ENCODE measurements around the gene PFDN1. TPM values are rescaled to one million over a fixed set of nuclear protein-coding genes. Genes with fewer than 3 reads are reported as not detected.

Gene PFDN1
- total RNA-seq, 6 experiments from 2014 or later, result 75.0 to 95.8 (median 89.0) TPM

DNA sequence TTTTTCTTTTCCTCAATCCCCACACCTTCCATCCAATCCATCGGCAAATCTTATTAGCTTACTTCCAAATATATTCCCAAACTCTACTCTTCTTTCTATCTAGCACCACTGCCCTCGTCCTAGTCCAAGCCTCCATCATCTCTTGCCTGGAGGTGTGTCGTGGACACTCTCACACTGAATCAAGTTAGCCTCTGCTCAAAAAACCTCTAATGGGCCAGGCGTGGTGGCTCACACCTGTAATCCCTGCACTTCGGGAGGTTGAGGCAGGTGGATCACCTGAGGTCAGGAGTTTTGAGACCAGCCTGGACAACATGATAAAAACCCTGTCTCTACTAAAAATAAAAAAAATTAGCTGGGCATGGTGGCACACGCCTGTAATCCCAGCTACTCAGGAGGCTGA is 46.2 kb downstream of the PFDN1 start:
- no peaks in the 10 kb centered on the region for H3K9me3 Mint-ChIP-seq
- TF ChIP-seq, protein P1, sequence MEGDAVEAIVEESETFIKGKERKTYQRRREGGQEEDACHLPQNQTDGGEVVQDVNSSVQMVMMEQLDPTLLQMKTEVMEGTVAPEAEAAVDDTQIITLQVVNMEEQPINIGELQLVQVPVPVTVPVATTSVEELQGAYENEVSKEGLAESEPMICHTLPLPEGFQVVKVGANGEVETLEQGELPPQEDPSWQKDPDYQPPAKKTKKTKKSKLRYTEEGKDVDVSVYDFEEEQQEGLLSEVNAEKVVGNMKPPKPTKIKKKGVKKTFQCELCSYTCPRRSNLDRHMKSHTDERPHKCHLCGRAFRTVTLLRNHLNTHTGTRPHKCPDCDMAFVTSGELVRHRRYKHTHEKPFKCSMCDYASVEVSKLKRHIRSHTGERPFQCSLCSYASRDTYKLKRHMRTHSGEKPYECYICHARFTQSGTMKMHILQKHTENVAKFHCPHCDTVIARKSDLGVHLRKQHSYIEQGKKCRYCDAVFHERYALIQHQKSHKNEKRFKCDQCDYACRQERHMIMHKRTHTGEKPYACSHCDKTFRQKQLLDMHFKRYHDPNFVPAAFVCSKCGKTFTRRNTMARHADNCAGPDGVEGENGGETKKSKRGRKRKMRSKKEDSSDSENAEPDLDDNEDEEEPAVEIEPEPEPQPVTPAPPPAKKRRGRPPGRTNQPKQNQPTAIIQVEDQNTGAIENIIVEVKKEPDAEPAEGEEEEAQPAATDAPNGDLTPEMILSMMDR (IDR thresholded peaks at IDR 0.05), result no peak

DNA sequence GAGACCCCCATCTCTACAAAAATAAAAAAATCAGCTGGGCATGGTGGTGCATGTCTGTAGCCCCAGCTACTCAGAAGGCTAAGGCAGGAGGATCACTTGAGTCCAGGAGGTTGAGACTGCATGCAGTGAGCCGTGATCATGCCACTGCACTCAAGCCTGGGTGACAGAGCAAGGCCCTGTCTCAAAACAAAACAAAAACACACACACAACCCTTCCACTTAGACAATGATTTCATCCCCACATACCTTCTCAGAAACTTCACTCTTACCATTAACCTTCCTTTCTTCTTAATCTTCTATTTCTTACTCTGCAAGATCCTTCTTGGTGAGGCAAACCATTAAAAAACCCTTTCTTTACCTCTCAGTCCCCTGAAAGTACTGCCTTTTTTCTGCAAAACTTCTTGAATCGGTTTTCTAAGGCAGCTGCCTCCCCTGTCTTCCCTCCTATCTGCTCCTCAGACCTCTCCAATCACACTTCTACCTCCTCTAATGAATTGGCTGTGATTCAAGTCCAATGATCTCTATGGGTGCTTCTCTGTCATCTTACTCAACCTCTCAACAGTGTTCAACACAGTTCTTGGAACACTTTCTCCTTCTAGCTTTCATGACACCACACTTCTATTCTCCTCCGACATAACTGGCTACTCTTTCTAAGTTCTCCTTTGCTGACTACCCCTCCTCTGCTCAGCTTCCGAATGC is 47.3 kb downstream of the PFDN1 start:
- Mint-ChIP-seq H3K9me3 (no peaks in the 10 kb centered on the region), H3K4me1 (ENCODE audit: low read depth) (peaks cover 5% of the 10 kb centered on the region), H3K36me3 (ENCODE audit: low read depth) (peaks cover 22% of the 10 kb centered on the region), H3K27me3 (ENCODE audit: insufficient read depth) (no peaks in the 10 kb centered on the region), H3K4me3 (no peak overlapping the region), H3K27ac (no peak overlapping the region)
- DNase-seq, result no peak
- TF ChIP-seq, protein P1 (IDR thresholded peaks at IDR 0.05), result no peak

More for the DNA sequence above, 46.2 kb downstream of the PFDN1 start:
- Mint-ChIP-seq H3K4me1 (ENCODE audit: low read depth) (peaks cover 16% of the 10 kb centered on the region), H3K36me3 (ENCODE audit: low read depth) (peaks cover 22% of the 10 kb centered on the region), H3K27ac (no peak overlapping the region), H3K27me3 (ENCODE audit: insufficient read depth) (no peaks in the 10 kb centered on the region), H3K4me3 (no peak overlapping the region)
- no peak for DNase-seq

DNA sequence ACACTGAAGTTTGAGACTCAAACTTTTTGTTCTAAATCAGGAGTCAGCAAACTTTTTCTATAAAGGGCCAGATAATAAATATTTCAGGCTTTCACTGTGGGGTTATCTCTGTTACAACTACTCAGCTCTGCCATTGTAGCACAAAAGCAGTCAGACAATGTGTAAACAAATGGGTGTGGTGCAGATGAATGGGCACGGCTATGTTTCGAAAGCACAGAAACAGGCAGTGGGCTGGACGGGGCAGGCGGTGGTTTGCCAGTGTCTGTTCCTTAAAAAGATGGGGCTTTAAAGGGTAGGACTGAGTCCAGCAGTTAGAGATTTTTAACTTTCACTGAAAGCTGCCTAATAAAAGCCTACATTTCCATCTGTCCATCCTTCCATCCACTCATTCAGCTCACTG is 48.9 kb downstream of the PFDN1 start:
- TF ChIP-seq, protein P1 (IDR thresholded peaks at IDR 0.05), result no peak
- Mint-ChIP-seq H3K27ac (no peak overlapping the region), H3K4me1 (ENCODE audit: low read depth) (no peaks in the 10 kb centered on the region; the same call in 1 of the 2 replicates), H3K27me3 (ENCODE audit: insufficient read depth) (no peaks in the 10 kb centered on the region), H3K9me3 (no peaks in the 10 kb centered on the region), H3K4me3 (no peak overlapping the region), H3K36me3 (ENCODE audit: low read depth) (peaks cover 26% of the 10 kb centered on the region)
- DNase-seq, result no peak

DNA sequence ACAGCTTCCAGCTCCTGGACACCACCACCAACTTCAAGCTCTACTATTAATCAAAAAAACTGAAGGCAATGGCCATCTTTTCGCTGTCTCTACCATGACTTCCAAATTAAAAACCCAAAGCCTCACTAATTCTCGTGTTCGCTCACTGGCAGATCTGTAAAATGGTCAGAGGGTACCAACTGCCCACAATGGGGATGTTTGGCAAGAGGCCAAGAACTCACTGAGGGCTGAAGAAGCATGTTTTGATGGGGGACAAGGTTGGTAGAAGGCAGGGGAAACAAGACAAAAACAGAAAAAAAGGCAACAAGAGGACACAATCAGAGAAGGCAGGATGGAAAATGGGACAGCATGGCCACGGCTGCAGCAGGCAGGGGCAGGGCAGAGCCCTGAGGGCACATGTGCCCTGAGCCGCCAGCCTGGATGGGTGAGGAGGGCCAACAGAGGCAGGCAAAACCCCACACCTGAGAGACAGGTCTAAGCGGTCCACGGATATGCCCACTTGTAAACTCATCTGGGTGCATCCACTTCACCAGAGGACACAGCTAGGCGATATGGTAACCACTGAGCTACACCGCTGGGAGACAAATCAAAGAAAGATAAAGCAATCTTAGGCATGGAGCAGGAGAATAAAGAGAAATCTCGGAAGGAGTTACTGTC is 50.3 kb downstream of the PFDN1 start:
- H3K27ac Mint-ChIP-seq, result peak overlapping the region; percentile 99
- H3K4me1 Mint-ChIP-seq (ENCODE audit: low read depth), result peaks cover 1% of the 10 kb centered on the region
- H3K9me3 Mint-ChIP-seq, result no peaks in the 10 kb centered on the region
- peak overlapping the region; percentile 60 for H3K4me3 Mint-ChIP-seq
- H3K36me3 Mint-ChIP-seq (ENCODE audit: low read depth), result peaks cover 20% of the 10 kb centered on the region
- no peaks in the 10 kb centered on the region for H3K27me3 Mint-ChIP-seq (ENCODE audit: insufficient read depth)
- TF ChIP-seq, protein P1 (IDR thresholded peaks at IDR 0.05), result no peak
- DNase-seq, result no peak

DNA sequence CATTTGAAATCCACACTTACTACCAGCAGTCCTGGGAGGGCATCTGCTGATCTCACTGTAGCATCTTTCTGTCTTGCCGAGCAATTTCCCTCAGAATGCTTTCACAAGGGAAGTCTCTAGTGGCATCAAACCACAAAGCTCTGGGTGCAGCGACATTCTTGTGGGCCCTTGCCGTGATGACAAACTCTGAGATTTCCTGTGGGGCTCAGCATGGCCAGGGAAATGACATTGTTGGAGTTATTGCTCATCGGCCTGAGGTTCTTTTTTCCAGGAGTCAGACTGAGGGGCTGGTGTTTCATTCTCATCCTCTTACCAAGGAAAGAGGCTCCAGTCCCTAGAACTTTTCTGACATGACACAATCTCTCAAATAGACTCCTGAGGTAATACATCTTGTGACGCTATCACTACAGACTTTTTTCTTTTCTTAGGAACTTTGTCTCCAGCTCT is 51.4 kb downstream of the PFDN1 start:
- peak; percentile 98 for DNase-seq
- H3K4me1 Mint-ChIP-seq (ENCODE audit: low read depth), result peaks cover 12% of the 10 kb centered on the region
- no peaks in the 10 kb centered on the region for H3K27me3 Mint-ChIP-seq (ENCODE audit: insufficient read depth)
- TF ChIP-seq, protein P1 (IDR thresholded peaks at IDR 0.05), result no peak
- H3K4me3 Mint-ChIP-seq, result peak overlapping the region; percentile 60
- peaks cover 15% of the 10 kb centered on the region for H3K36me3 Mint-ChIP-seq (ENCODE audit: low read depth)
- no peaks in the 10 kb centered on the region for H3K9me3 Mint-ChIP-seq
- peak overlapping the region; percentile 99 for H3K27ac Mint-ChIP-seq
